Bronchial epithelial cell (primary cell): ENCODE measurements around the gene HOXA1. TPM values are rescaled to one million over a fixed set of nuclear protein-coding genes. Genes with fewer than 3 reads are reported as not detected.

ENCODE experiments used
- DNase-seq: peaks from one replicate; pipeline ENCODE4 v3.0.0-alpha.2; 2010; ENCODE audit warnings: low read depth
- FAIRE-seq: peaks from 2 replicates; lab custom pipeline; 2011; peaks lifted over from hg19 to GRCh38; lab: Jason Lieb, UNC
- H3K27me3 ChIP-seq: 2 replicates; pipeline ENCODE4 v1.5.1; 2011; ENCODE audit warnings: low read length; ENCODE audit not compliant: control insufficient read depth, insufficient read depth
- H3K36me3 ChIP-seq: 2 replicates; pipeline ENCODE4 v1.5.1; 2011; ENCODE audit warnings: low read length; ENCODE audit not compliant: control insufficient read depth, insufficient read depth
- H3K4me3 ChIP-seq: 2 replicates; pipeline ENCODE4 v1.5.1; 2011; ENCODE audit warnings: mild to moderate bottlenecking, low read depth, low read length, control low read depth
- total RNA-seq: library from RNA; depleted of rRNA; stranded (reverse); fragments of >200 nt; gene quantifications from 2 replicates; pipeline ENCODE4 v1.2.1, GENCODE V29; 2014
- TF ChIP-seq, protein P1 (sequence below): IDR thresholded peaks from 2 replicates; pipeline ENCODE4 v1.5.1; 2011; ENCODE audit warnings: mild to moderate bottlenecking, moderate library complexity, low read length, control low read depth, inconsistent platforms; ENCODE audit not compliant: insufficient read depth, severe bottlenecking

The HOXA1 gene
- total RNA-seq, 1 donor from 2014 or later = 0.26 TPM

GRCh38 chr7:27124096-27124901 is 28.5 kb upstream of the HOXA1 start:
- FAIRE-seq = no peak
- Histone ChIP-seq H3K4me3 (no peak overlapping the region), H3K36me3 (no peaks in the 10 kb centered on the region), H3K27me3 (peaks cover 81% of the 10 kb centered on the region)
- no peak for DNase-seq
- TF ChIP-seq, protein P1, sequence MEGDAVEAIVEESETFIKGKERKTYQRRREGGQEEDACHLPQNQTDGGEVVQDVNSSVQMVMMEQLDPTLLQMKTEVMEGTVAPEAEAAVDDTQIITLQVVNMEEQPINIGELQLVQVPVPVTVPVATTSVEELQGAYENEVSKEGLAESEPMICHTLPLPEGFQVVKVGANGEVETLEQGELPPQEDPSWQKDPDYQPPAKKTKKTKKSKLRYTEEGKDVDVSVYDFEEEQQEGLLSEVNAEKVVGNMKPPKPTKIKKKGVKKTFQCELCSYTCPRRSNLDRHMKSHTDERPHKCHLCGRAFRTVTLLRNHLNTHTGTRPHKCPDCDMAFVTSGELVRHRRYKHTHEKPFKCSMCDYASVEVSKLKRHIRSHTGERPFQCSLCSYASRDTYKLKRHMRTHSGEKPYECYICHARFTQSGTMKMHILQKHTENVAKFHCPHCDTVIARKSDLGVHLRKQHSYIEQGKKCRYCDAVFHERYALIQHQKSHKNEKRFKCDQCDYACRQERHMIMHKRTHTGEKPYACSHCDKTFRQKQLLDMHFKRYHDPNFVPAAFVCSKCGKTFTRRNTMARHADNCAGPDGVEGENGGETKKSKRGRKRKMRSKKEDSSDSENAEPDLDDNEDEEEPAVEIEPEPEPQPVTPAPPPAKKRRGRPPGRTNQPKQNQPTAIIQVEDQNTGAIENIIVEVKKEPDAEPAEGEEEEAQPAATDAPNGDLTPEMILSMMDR = no peak

DNA sequence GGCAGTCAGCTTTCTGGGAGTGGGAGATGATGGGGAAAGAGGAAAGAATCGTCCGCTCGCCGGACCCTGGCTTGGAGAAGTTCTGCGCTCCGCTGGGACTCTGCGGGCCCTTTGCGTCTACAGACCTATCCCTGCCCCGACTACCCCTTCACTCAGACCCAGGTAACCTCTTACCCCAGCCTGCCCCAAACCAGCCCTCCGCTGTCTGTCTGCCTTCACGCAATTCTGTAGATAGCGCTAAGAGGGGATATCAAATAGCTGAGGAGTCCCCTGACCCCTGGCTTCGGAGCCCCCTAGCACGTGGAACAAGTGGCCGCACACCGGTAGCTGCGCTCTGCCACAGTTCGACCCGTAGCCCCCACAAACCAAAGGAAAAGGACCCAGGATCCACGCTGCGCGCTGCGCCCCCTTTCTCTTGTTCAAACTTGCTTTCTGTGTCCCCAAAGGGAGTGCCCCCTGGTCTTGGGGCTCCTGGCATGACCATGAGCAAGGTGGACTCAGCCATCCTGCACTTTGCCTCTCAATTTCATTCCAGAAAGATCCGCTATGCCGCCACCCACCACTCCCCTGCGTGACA is 27.8 kb upstream of the HOXA1 start:
- peaks cover 80% of the 10 kb centered on the region for H3K27me3 ChIP-seq
- TF ChIP-seq, protein P1 = no peak
- H3K36me3 ChIP-seq = no peaks in the 10 kb centered on the region
- H3K4me3 ChIP-seq = no peak overlapping the region
- FAIRE-seq (no peak), DNase-seq (no peak)

- FAIRE-seq (no peak), DNase-seq (no peak)
- Histone ChIP-seq H3K27me3 (peaks cover 78% of the 10 kb centered on the region), H3K4me3 (no peak overlapping the region), H3K36me3 (no peaks in the 10 kb centered on the region)
- TF ChIP-seq, protein P1 = no peak
These were observed 27.2 kb upstream of the HOXA1 start for GRCh38 chr7:27123007-27123476.

DNA sequence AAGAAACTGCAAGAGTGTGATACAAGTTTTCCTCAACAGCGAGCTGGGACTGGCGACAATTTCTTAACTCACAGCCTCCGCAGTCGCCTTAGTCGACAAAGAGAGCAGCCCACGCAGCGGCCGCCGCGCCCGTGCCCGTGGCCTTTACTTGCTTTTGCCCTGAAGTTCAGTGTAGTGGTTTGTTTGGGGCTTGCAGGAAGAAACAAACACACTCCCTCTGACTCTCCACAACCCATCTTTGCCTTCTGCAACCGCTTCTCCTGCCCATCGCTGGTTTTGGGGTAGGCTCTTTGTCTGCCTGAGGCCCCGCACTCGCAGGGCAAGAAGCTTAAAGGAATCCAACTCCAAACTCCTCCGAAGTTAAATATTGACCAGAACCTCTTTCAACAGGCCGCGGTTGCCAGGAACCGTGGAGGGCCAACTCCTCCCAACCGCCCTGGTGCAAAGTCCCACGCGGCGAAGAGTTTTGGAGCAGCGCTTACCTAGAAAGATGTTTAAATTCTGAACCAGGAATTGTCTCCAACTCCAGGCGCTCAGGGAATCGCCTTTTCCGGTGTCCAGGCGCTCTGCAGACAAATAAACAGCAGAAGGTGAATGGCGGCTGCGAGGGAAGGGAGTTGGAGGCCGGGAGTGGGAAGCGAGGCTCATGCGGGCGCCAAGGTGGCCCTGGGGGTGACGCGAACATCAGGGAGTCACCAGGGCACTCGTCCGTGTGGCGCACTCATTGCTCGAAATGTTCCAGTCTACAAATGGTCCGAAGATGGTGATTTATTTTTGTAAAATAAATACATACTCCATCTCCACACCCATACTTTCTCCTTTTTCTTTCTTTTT is 26.5 kb upstream of the HOXA1 start:
- Histone ChIP-seq H3K4me3 (no peak overlapping the region), H3K36me3 (no peaks in the 10 kb centered on the region), H3K27me3 (peaks cover 78% of the 10 kb centered on the region)
- FAIRE-seq = no peak
- DNase-seq = no peak
- TF ChIP-seq, protein P1 = no peak

GRCh38 chr7:27121684-27122076 is 25.9 kb upstream of the HOXA1 start:
- no peak for FAIRE-seq
- TF ChIP-seq, protein P1 = no peak

More at GRCh38 chr7:27121684-27122076, 25.9 kb upstream of the HOXA1 start:
- H3K36me3 ChIP-seq = no peaks in the 10 kb centered on the region
- H3K4me3 ChIP-seq = no peak overlapping the region
- no peak for DNase-seq
- peaks cover 80% of the 10 kb centered on the region for H3K27me3 ChIP-seq
